ENCODE measurements around the gene IL9R.
"Not testable (repeated sequence)": the region's sequence is repeated elsewhere in the genome, so short reads cannot be mapped to it uniquely, and the experiment has no call there.

IL9R gene

DNA sequence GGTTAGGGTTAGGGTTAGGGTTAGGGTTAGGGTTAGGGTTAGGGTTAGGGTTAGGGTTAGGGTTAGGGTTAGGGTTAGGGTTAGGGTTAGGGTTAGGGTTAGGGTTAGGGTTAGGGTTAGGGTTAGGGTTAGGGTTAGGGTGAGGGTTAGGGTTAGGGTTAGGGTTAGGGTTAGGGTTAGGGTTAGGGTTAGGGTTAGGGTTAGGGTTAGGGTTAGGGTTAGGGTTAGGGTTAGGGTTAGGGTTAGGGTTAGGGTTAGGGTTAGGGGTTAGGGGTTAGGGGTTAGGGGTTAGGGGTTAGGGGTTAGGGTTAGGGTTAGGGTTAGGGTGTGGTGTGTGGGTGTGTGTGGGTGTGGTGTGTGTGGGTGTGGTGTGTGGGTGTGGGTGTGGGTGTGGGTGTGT is 33.0 kb downstream of the IL9R start:
- FAIRE-seq = not testable (repeated sequence)

Measured in colon (tissue), 2 donors.